Gastroesophageal sphincter (tissue), 4 donors: Measurements from ENCODE around the gene RXRB. TPM values are rescaled to one million over a fixed set of nuclear protein-coding genes. Genes with fewer than 3 reads are reported as not detected.

ENCODE experiments used
- ATAC-seq: fragments of 150-250 bp; one replicate; pipeline ENCODE4 v1.9.1; 2016; ENCODE audit warnings: mild to moderate bottlenecking, moderate library complexity
- H3K27ac ChIP-seq, 4 donors: fragments of 200-600 bp; sonication (generic) in 3 of 4; 1 replicate in 3 of 4; 2 replicates in 1 of 4; pipeline ENCODE4 v1.5.1; 2016 to 2019
- H3K27me3 ChIP-seq: fragments of 200-600 bp; sonication (generic); one replicate; pipeline ENCODE4 v1.5.1; 2019
- H3K36me3 ChIP-seq, 2 donors: fragments of 200-600 bp; sonication (generic); one replicate each; pipeline ENCODE4 v1.5.1; 2019; ENCODE audit warnings: control low read depth in 1 of 2
- H3K4me1 ChIP-seq, 3 donors: fragments of 200-600 bp; sonication (generic); 1 replicate in 2 of 3; 2 replicates in 1 of 3; pipeline ENCODE4 v1.5.1; 2016 to 2019; ENCODE audit warnings: control low read depth in 2 of 3
- H3K4me3 ChIP-seq, 2 donors: fragments of 200-600 bp; sonication (generic); one replicate each; pipeline ENCODE4 v1.5.1; 2019; ENCODE audit warnings: mild to moderate bottlenecking in 1 of 2, moderate library complexity in 1 of 2
- H3K9me3 ChIP-seq, 3 donors: fragments of 200-600 bp; sonication (generic); one replicate each; pipeline ENCODE4 v1.5.1; 2017 to 2019; ENCODE audit warnings: control low read depth in 2 of 3
- CTCF ChIP-seq, 4 experiments: fragments of 200-600 bp in 2 of 4; fragments of 450-650 bp in 2 of 4; sonication (generic) in 1 of 4; IDR thresholded peaks; one replicate each; pipeline ENCODE4 v1.5.1; 2017 to 2019; ENCODE audit warnings: antibody characterized with exemption in 4 of 4, mild to moderate bottlenecking in 2 of 4, moderate library complexity in 2 of 4
- EP300 ChIP-seq: sonication (generic); formaldehyde crosslinking; IDR thresholded peaks from one replicate; pipeline ENCODE4 v1.6.1; 2017; ENCODE audit warnings: antibody characterized with exemption, mild to moderate bottlenecking
- POLR2A ChIP-seq, 2 donors: fragments of 450-650 bp; IDR thresholded peaks; one replicate each; pipeline ENCODE4 v1.6.1; 2017; ENCODE audit warnings: antibody characterized with exemption in 2 of 2, mild to moderate bottlenecking in 2 of 2, moderate library complexity in 1 of 2
- POLR2AphosphoS5 ChIP-seq: sonication (generic); formaldehyde crosslinking; IDR thresholded peaks from one replicate; pipeline ENCODE4 v1.6.1; 2017; ENCODE audit warnings: antibody characterized with exemption
- WGBS, 2 donors: methylation state at CpG; one replicate each; pipeline ENCODE4 v1.1.5; 2018; ENCODE audit warnings: low coverage in 1 of 2; 5-methylcytosine and 5-hydroxymethylcytosine counted together
- total RNA-seq, 4 donors: library from RNA; depleted of rRNA; stranded (reverse); fragments of >200 nt; gene quantifications; one replicate each; pipeline ENCODE4 v1.1.0, GENCODE V29; 2016

The RXRB gene
- total RNA-seq, 4 donors from 2014 or later: 20.0 to 38.8 (median 28.9) TPM

DNA sequence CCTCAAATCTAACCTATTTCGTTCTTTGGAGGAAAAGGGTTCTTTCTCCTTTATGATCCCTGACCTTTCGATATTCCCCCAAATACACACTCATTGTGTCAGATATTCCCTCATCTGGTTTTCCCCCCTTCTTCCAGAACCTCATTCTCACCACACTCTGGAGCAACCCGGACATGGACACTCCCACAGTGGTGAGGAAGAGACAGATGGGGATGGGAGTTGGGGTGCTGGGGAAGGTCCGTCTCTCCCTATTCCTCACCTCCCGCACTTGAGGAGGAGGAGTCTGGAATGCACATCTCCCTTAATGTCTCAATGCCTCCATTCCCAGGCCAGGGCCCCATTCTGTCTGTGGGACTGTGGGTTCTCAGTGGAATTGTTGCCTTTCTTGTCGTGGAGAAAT lies 1.5 kb upstream of the RXRB start:
- H3K27ac ChIP-seq: peak overlapping the region in 2 of 4 donors; percentile 94 to 96
- peak overlapping the region in 1 of 2 donors; percentile 95 for H3K4me3 ChIP-seq
- H3K36me3 ChIP-seq: peaks cover 0 to 32% of the 10 kb centered on the region in 2 donors
- peaks cover 13 to 80% (median 30%) of the 10 kb centered on the region in 3 donors for H3K4me1 ChIP-seq
- no peaks in the 10 kb centered on the region for H3K9me3 ChIP-seq
- no peaks in the 10 kb centered on the region for H3K27me3 ChIP-seq
- no peak for ATAC-seq
- WGBS, 2 donors: 69 to 83% methylated on average over 1 to 6 of the region's 6 CpGs
- TF ChIP-seq POLR2A (IDR thresholded peaks at IDR 0.05) (no peak), EP300 (no peak)

- H3K9me3 ChIP-seq: no peaks in the 10 kb centered on the region
- peak overlapping the region; percentile 76 to 95 for H3K4me3 ChIP-seq
- TF ChIP-seq EP300 (no peak), POLR2AphosphoS5 (no peak), CTCF (IDR thresholded peaks at IDR 0.05) (no peak)
- H3K36me3 ChIP-seq: peaks cover 0 to 39% of the 10 kb centered on the region in 2 donors
- H3K4me1 ChIP-seq: peaks cover 13 to 74% (median 30%) of the 10 kb centered on the region in 3 donors
- no peaks in the 10 kb centered on the region for H3K27me3 ChIP-seq
- peak overlapping the region; percentile 56 to 96 (median 94) for H3K27ac ChIP-seq
- WGBS, 2 donors: 0% methylated on average over 7 of the region's 14 CpGs; no CpG with 5 or more reads in 1 of the 2 donors
- ATAC-seq: no peak
These were observed 681 bp upstream of the RXRB start for GRCh38 chr6:33201147-33201545.

- H3K4me3 ChIP-seq: peak overlapping the region; percentile 76 to 95
- WGBS, 2 donors: 5 to 9% methylated on average over 2 to 6 of the region's 26 CpGs
- no peaks in the 10 kb centered on the region for H3K9me3 ChIP-seq
- H3K27ac ChIP-seq: peak overlapping the region; percentile 83 to 96 (median 94)
- peaks cover 0 to 53% of the 10 kb centered on the region in 2 donors for H3K36me3 ChIP-seq
- ATAC-seq: peak; percentile 14
- H3K27me3 ChIP-seq: no peaks in the 10 kb centered on the region
- peaks cover 13 to 65% (median 25%) of the 10 kb centered on the region in 3 donors for H3K4me1 ChIP-seq
- no peak for TF ChIP-seq POLR2A (IDR thresholded peaks at IDR 0.05)
- TF ChIP-seq CTCF (IDR thresholded peaks at IDR 0.05): no peak
- TF ChIP-seq EP300: no peak
- no peak for TF ChIP-seq POLR2AphosphoS5
These were observed 712 bp downstream of the RXRB start for GRCh38 chr6:33199687-33200218.

- 10 to 27% methylated on average over 1 to 2 of the region's 3 CpGs for WGBS, 2 donors
These were observed 1.5 kb downstream of the RXRB start for GRCh38 chr6:33198853-33199436.

More at GRCh38 chr6:33198853-33199436, 1.5 kb downstream of the RXRB start:
- peak overlapping the region in 3 of 4 donors; percentile 94 to 96 (median 94) for H3K27ac ChIP-seq
- H3K4me1 ChIP-seq: peaks cover 13 to 58% (median 22%) of the 10 kb centered on the region in 3 donors
- H3K27me3 ChIP-seq: no peaks in the 10 kb centered on the region
- peak overlapping the region; percentile 76 to 95 for H3K4me3 ChIP-seq
- peaks cover 0 to 61% of the 10 kb centered on the region in 2 donors for H3K36me3 ChIP-seq
- no peak for ATAC-seq
- TF ChIP-seq POLR2A (IDR thresholded peaks at IDR 0.05): no peak
- no peak for TF ChIP-seq CTCF (IDR thresholded peaks at IDR 0.05)
- no peaks in the 10 kb centered on the region for H3K9me3 ChIP-seq
